Ramos (cell line): ENCODE data around the gene CSK.

Experiments
- in situ Hi-C: fragments of 300-500 bp; cut with MboI; formaldehyde crosslinking; loops from one replicate; pipeline ENCODE4 v1.14.3; 2022; ENCODE audit warnings: low sequenced_read_pairs; ENCODE audit not compliant: unreplicated experiment

CSK gene

GRCh38 chr15:74769463-74770025 is 12.3 kb upstream of the CSK start:
- in situ Hi-C loops, result loop anchor here (5.0 kb wide), 2 partner anchors 132 to 392 kb away; no protein-coding TSS in a partner anchor

GRCh38 chr15:74770211-74770903 is 11.5 kb upstream of the CSK start:
- in situ Hi-C loops, result no loop called here

GRCh38 chr15:74773329-74773728 is 8.6 kb upstream of the CSK start:
- in situ Hi-C loops, result no loop called here

GRCh38 chr15:74773731-74774252 is 8.1 kb upstream of the CSK start:
- in situ Hi-C loops, result no loop called here

- in situ Hi-C loops, result loop anchor here (25.0 kb wide), 1 partner anchor 562 kb away; the partner anchor contains the start of genes COMMD4 and NEIL1
Observed at GRCh38 chr15:74775132-74775562, 6.7 kb upstream of the CSK start.

- in situ Hi-C loops, result loop anchor here (25.0 kb wide), 1 partner anchor 561 kb away; the partner anchor contains the start of genes COMMD4 and NEIL1
Observed at GRCh38 chr15:74775894-74776293, 6.0 kb upstream of the CSK start.

- in situ Hi-C loops, result loop anchor here (25.0 kb wide), 1 partner anchor 560 kb away; the partner anchor contains the start of genes COMMD4 and NEIL1
Observed at GRCh38 chr15:74776821-74777768, 4.8 kb upstream of the CSK start.

- in situ Hi-C loops, result loop anchor here (25.0 kb wide), 1 partner anchor 559 kb away; the partner anchor contains the start of genes COMMD4 and NEIL1
Observed at GRCh38 chr15:74777769-74778598, 3.9 kb upstream of the CSK start.

GRCh38 chr15:74778599-74778970 is 3.3 kb upstream of the CSK start:
- in situ Hi-C loops, result loop anchor here (25.0 kb wide), 1 partner anchor 559 kb away; the partner anchor contains the start of genes COMMD4 and NEIL1

- in situ Hi-C loops, result loop anchor here (25.0 kb wide), 1 partner anchor 558 kb away; the partner anchor contains the start of genes COMMD4 and NEIL1
Observed at GRCh38 chr15:74779162-74779648, 2.7 kb upstream of the CSK start.

GRCh38 chr15:74780523-74781430 is 1.1 kb upstream of the CSK start:
- in situ Hi-C loops, result loop anchor here (25.0 kb wide), 1 partner anchor 557 kb away; the partner anchor contains the start of genes COMMD4 and NEIL1

- in situ Hi-C loops, result loop anchor here (25.0 kb wide), 1 partner anchor 555 kb away; the partner anchor contains the start of genes COMMD4 and NEIL1
Observed at GRCh38 chr15:74782259-74783071, 585 bp downstream of the CSK start.

GRCh38 chr15:74783072-74783807 is 1.4 kb downstream of the CSK start:
- in situ Hi-C loops, result loop anchor here (25.0 kb wide), 1 partner anchor 554 kb away; the partner anchor contains the start of genes COMMD4 and NEIL1

GRCh38 chr15:74783808-74784175 is 1.9 kb downstream of the CSK start:
- in situ Hi-C loops, result loop anchor here (25.0 kb wide), 1 partner anchor 554 kb away; the partner anchor contains the start of genes COMMD4 and NEIL1

- in situ Hi-C loops, result loop anchor here (25.0 kb wide), 1 partner anchor 553 kb away; the partner anchor contains the start of genes COMMD4 and NEIL1
Observed at GRCh38 chr15:74784426-74785193, 2.7 kb downstream of the CSK start.
